ENCODE data around the gene RABGAP1L. TPM values are rescaled to one million over a fixed set of nuclear protein-coding genes. Genes with fewer than 3 reads are reported as not detected.
"Not testable (repeated sequence)": the region's sequence is repeated elsewhere in the genome, so short reads cannot be mapped to it uniquely, and the experiment has no call there.

Gene RABGAP1L
- polyA plus RNA-seq, 1 donor = 9.2 TPM

DNA sequence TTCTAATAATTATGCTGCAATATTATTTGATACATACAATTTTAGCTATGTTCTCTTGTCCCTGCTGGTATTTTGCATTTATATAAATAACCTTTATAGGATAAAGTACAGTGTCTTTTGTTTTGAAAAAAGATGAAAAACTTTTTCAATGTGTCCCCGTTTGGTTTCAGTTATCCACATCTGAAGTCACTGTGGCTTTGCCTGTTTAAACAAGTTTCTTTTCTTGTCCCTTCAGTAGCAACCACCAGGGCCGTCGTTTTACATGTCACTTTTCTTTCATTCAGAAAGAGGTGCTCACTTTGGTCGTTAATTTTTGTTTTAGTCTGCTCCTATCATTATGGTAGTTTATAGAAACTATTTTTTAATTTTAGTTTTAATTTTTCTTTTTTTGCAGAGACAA is 41.4 kb downstream of the RABGAP1L start:
- no peak for DNase-seq

GRCh38 chr1:174204697-174205308 is 45.5 kb downstream of the RABGAP1L start:
- DNase-seq = no peak

GRCh38 chr1:174206148-174206836 is 47.0 kb downstream of the RABGAP1L start:
- no peak for DNase-seq

- DNase-seq = no peak
Observed at GRCh38 chr1:174209347-174210187, 50.2 kb downstream of the RABGAP1L start.

GRCh38 chr1:174211486-174211885 is 52.2 kb downstream of the RABGAP1L start:
- DNase-seq = no peak

- no peak for DNase-seq
Observed at GRCh38 chr1:174215766-174216165, 56.4 kb downstream of the RABGAP1L start.

DNA sequence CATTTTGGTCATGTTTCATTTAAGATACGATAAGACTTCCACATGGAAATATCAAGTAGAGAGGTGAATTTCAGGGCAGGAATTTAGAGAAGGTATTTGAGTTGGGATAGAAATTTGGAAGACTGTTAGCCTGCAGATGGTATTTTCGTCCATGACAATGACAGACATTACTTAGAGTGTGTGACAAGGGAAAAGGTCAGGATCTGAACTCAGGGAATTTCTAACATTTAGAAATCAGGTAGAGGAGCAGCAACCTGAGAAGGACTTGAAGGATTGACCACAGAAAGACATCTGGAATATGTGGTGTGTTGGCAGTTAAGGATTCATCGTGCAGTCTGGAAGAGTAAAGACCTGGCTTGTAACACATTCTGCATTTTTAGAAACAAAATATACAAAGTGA is 57.9 kb downstream of the RABGAP1L start:
- no peak for DNase-seq

DNA sequence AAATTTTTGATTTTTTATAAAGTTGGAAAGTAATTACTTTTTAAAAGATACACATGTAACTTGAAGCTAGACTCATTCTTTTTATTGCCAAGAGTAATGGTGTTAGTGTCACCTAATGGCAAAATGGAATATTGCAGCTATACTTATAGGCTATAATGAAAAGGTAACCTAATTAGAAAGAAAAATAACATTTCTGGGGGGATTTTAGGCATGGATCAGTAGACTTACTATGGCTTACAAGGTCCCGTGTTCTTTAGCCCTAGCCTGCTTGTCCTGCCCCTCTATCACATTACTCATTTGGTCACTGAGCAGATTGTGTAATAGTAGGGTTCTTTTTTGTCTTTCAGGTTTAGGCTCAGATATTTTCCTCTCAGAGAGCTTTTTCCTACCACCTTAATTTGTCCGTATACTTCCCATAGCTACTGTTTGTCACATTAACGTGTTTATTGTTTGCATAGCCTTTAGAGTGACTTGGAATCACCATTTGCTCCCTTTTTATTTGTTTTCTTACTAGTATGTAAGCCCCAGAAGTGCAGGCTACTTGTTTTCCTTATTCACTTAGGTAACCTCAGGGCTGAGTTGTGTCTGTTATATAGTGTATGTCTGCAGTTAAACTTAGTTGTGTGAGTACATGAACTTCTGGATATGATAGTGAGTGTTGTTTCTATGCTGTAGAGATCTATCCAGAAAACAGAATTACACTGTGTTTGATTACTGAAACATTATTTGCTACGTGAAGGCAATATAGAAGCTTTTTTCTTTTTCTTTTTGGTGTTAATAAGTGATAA is 58.7 kb downstream of the RABGAP1L start:
- DNase-seq = peak; percentile 19

DNA sequence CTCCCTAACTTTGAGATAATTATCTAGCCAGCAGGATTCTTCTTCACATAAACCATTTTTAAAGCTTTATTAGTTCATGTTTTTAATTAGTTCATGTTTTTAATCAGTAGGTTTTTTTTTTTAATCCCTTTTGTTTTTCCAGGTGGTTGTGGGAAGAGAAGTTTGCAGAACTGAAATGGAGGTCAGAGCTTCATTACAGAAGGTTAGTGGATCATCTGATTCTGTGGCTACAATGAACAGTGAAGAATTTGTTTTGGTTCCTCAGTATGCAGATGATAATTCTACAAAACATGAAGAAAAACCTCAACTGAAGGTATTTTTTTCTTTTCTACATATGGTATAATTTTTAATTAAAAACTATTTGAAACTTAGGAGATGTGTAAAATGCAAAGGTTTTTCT is 59.7 kb downstream of the RABGAP1L start:
- DNase-seq = no peak

DNA sequence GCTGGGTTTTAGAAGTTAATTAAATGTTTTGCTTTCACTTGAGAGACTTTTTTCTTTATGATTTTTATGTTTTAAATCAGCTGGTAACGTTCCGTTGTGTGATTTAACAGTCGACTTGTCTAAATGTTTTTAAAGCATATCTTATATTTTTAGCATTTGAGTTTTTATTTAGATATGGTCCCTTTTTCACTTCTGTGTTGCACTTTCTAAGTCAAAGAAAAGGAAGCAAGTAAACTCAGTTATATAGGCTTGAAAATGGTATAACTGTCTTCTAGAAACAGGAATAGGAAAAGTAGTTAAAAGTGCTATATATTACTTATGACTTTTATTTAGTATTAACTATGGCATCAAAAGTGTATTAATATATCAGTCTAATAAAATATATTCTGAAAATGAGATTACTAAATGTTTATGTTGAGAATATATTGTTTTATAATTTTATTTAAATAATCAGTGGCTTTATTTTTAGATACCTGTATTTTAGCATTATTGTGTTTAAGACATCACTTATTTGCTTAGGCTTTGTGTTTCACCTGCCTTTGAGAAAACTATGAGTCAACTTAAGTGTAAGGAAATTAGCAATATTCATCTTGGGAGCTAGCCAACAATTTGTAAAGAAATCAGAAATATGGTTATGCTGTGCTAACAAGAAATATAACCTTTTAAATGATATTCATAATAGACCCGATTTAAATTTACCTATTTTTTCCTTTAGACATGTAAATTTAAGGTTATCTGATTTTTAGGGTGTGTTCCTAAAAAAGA is 60.5 kb downstream of the RABGAP1L start:
- DNase-seq = no peak

GRCh38 chr1:174221681-174222080 is 62.4 kb downstream of the RABGAP1L start:
- DNase-seq = no peak

- DNase-seq = no peak
Observed at GRCh38 chr1:174222166-174222949, 63.0 kb downstream of the RABGAP1L start.

DNA sequence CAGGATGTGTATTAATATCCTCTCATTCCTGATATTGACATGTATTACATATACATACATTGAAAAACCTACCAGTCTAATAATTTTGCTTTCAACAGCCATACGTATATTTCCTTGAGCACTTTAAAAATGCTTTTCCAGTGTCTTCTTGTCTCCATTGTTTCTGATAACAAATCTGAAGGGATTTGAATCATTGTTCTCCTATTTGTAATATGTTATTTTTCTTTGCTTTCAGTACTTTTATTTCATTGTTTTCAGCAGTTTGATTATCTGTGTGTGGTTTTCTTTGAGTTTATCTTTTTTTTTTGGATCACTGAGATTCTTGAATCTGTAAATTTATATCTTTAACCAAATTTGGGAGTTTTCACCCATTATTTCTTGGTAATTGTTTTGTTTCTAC is 65.3 kb downstream of the RABGAP1L start:
- no peak for DNase-seq

GRCh38 chr1:174225499-174226204 is 66.3 kb downstream of the RABGAP1L start:
- no peak for DNase-seq

GRCh38 chr1:174230399-174230798 is 71.1 kb downstream of the RABGAP1L start:
- DNase-seq = no peak

- DNase-seq = no peak
Observed at GRCh38 chr1:174232761-174233160, 73.4 kb downstream of the RABGAP1L start.

DNA sequence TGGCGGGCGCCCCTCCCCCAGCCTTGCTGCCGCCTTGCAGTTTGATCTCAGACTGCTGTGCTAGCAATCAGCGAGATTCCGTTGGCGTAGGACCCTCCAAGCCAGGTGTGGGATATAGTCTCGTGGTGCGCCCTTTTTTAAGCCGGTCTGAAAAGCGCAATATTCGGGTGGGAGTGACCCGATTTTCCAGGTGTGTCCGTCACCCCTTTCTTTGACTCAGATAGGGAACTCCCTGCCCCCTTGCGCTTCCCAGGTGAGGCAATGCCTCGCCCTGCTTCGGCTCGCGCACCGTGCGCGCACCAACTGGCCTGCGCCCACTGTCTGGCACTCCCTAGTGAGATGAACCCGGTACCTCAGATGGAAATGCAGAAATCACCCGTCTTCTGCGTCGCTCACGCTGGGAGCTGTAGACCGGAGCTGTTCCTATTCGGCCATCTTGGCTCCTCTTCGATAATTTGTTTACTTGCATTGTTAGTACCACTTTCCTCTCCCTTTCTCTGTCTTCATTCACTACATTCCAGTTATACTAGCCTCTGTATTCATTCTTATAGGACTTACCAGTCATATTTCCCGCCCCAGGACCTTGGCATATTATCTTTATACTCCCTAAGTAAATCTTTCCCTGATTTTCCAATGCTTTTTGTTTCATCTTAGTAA is 79.7 kb downstream of the RABGAP1L start:
- not testable (repeated sequence) for DNase-seq

DNA sequence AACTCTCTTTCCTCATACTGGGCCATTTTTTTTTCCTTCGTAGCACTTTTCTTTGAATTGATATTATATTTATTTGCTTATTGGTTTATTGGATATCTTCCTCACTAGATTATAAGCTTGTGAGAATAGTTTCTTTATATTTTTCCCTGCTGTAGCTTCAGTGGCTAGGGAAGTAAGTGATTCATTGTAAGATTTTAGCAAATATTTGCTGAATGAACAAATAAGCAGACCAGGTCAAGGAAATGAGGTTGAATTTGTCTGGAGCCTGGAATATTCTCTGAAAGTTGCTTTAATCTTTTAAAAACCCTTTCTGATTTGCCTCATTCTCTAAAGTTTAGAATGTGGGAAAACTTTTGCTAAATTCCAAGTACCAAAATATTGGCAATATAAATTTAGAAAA is 80.2 kb downstream of the RABGAP1L start:
- no peak for DNase-seq

DNA sequence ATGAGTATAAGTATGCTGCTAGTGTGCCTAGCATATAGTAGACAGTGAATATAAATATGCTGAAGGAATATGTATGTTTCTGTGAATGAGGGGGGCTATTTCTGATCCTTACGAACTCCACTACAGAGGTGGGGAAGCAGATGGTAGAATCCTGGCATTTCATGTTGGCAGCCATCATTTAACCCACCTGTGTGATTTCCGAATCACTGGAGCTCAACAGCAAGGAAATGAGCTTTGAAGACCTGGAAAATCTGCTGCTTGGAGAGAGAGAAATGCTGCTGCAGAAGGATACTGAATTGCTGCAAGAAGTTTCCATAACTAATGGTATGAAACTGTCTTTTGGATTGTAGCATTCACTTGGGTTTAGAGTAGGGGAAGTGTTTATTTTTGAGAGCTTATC is 83.5 kb downstream of the RABGAP1L start:
- DNase-seq = no peak

- no peak for DNase-seq
Observed at GRCh38 chr1:174243451-174244000, 84.2 kb downstream of the RABGAP1L start.
